Stomach (tissue), 4 donors: Measurements from ENCODE around the gene SSBP3.

Experiments used
- CTCF ChIP-seq, 7 experiments: fragments of 450-650 bp in 4 of 7; fragments of 200-600 bp in 3 of 7; sonication (generic) in 3 of 7; IDR thresholded peaks; one replicate each; pipeline ENCODE4 v1.5.1; 2016 to 2019; ENCODE audit warnings: antibody characterized with exemption in 7 of 7, control low read depth in 2 of 7, mild to moderate bottlenecking in 1 of 7
- POLR2A ChIP-seq, 4 donors: fragments of 450-650 bp; IDR thresholded peaks; one replicate each; pipeline ENCODE4 v1.6.1; 2016; ENCODE audit warnings: antibody characterized with exemption in 4 of 4, control low read depth in 2 of 4, mild to moderate bottlenecking in 1 of 4, moderate library complexity in 1 of 4
- POLR2AphosphoS5 ChIP-seq, 3 donors: sonication (generic); formaldehyde crosslinking; IDR thresholded peaks; one replicate each; pipeline ENCODE4 v1.6.1; 2016; ENCODE audit warnings: antibody characterized with exemption in 3 of 3

GRCh38 chr1:54227891-54228310 is 178.3 kb downstream of the SSBP3 start:
- TF ChIP-seq POLR2A (IDR thresholded peaks at IDR 0.05) (no peak), CTCF (IDR thresholded peaks at IDR 0.05) (no peak), POLR2AphosphoS5 (IDR thresholded peaks at IDR 0.05) (no peak)
